SHP77 (cell line): Measurements from ENCODE around the gene CAMTA1.

Source experiments
- DNase-seq, 2 experiments: peaks; one replicate each; lab custom pipeline; 2025; lab: John Stamatoyannopoulos, UW

The CAMTA1 gene

DNA sequence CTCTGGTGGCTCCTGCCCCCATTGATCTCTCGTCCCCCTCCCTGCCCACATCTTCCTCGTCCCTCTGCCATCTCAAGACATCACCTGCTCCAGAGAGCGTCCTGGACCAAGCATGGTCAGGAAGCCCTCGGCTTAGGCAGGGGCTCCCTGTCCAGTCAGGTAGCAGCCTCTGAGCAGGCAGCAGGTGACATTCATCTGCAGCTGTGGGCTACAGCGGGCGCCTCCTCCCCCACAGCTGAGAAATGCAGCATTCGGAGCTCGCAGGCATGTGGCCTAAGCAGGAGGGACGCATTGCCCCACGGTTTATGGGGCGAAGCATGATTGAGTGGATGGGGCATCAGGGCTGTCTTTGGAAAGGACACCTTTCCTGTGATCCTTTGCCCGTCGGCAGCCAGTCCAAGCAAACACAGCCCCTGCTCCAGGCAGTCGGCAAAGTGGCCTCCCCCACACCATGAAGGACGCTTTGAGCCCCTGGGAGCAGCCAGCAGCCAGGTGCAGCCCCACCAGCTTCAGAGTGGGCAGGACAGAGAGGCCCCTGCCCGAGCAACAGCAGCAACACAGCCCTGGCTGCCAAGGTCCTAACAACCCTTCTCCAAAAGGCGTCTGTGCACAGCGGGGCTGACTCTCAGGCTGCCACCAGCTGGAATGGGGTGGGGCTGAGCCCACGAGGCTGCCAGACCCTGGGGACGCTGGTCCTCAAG, 751.8 kb downstream of the CAMTA1 start:
- DNase-seq = peak; percentile 72 to 77

DNA sequence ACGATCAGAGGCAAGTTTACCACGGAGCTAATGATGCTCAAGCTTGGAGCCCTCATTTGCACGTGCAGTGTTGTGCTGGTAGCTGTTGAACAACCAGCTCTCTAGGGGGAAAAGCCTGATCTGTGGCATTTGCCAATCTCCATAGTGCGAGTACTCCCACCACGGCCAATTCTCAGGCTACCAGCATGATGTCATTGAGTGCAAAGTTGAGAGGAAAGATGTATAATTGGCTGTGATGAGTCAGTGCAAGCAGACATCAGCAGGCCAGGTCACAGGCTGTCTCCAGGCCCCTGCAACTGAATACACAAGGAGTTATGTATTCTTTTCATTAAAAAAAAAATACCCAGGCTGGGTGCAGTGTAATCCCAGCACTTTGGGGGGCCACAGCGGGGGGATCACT, 752.8 kb downstream of the CAMTA1 start:
- peak; percentile 54 to 58 for DNase-seq

DNA sequence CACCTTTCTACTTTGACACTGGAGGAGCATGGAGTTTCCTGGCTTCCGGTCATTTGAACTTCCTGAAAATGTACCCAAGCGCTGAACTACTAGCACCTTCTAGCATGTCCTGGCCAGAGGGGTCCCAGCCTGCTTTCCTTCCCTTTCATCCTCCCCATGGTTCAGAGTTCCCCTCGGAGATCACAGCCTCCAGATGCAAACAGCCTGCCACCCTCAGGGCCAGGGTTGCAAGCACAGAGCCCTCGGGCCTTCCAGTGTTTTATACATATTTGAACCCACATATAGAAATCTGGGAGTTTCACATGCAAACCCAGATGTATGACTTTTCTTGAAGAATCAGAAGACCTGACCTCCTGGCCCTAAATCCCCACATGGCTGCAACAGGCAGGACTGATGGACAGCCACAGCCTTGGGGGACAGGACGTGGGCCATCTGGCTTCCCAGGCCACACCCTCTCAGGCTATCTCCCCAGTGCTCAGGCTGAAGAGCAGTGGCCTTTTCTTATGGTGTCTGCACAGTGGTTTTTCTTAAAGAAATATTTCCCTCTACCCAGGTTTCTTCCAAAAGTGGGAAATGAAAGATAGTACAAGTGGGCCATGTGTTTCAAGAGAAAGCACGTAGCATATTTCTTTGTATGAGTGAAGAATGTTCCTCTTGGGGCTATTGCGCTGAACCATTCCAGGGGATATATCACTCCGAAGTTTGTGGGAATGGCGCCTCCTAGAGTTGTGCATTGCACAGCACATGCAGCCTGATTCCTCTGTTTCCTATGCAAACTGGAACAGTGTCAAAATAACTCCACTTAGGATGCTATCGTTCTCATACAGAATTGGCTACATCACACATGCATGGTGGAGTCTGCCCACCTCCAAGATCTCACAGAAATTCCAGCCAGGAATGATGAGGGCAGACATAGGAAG, 753.9 kb downstream of the CAMTA1 start:
- peak; percentile 23 to 32 for DNase-seq

DNA sequence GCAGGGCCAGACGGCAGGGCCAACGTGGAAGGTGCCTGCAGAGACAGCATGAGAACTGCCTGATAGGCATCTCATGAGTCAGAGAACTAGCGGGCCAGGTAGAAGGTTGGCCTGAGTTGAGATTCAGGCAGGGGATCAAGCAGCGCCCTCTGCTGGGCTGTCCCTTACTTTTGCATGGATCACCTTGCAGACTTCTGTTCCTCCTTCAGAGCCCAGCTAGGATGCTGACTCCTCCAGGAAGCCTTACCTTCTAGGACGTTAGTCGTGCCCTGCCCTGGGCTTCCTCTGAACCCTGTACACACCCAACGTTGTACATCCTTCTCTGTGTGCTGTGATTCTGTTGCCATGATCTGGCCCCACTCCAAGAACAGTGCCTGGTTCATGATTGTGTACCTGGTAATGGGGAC, 754.5 kb downstream of the CAMTA1 start:
- peak; percentile 70 to 75 for DNase-seq

DNA sequence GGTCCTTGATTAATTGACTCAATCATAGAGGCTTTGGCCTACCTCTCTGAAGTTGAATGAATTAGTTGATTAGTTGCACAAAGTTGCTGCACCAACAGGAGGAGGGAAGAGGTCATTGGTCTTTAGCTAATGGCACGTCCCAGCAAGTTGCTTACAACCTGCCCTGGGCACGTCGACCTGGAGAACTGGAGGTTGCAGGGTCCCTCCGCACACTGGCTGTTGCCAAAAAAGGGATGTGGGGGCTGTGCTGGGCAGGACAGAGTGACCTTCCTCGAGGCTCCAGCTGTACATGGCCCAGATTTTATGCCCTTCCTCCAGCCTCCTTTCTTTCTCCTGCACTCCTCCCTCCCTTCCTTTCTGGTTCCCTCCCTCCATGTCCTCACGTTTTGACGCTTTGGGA, 755.6 kb downstream of the CAMTA1 start:
- DNase-seq = no peak

DNA sequence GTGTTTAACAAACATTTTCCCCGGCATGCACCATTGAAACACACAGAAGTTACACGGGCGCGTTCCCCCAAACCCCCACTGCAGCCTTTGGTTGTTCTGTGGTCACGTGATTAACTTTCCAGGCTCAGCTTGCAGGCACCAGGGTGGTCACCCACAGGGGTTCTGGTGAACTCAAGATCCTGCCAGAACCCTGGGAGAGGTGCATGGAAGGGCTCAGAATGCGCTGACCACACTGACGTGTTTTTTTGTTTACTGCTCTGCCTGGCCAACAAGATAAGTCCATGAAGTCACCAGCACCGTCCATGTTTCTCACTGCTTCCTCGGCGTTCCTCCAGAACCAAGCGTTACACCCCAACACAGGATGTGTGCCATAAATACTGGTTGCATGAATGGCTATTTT, 756.4 kb downstream of the CAMTA1 start:
- no peak for DNase-seq

DNA sequence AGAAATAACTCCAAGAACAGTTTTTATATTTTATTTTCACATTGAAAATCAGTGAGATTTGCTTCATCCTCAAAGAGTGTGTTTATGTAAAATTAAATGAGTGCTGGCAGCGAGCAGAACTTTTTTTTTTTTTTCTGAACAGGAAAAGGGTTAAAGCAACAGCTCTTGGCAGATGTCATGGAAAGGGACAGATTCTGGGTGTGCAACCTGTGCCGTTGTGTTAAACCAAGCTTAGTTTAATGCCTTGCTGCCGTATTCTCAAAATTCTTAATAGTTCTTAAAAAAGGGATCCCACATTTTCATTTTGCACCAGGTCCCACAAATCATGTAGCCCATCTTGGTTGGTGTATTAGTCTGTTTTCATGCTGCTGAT, 758.5 kb downstream of the CAMTA1 start:
- DNase-seq = no peak

DNA sequence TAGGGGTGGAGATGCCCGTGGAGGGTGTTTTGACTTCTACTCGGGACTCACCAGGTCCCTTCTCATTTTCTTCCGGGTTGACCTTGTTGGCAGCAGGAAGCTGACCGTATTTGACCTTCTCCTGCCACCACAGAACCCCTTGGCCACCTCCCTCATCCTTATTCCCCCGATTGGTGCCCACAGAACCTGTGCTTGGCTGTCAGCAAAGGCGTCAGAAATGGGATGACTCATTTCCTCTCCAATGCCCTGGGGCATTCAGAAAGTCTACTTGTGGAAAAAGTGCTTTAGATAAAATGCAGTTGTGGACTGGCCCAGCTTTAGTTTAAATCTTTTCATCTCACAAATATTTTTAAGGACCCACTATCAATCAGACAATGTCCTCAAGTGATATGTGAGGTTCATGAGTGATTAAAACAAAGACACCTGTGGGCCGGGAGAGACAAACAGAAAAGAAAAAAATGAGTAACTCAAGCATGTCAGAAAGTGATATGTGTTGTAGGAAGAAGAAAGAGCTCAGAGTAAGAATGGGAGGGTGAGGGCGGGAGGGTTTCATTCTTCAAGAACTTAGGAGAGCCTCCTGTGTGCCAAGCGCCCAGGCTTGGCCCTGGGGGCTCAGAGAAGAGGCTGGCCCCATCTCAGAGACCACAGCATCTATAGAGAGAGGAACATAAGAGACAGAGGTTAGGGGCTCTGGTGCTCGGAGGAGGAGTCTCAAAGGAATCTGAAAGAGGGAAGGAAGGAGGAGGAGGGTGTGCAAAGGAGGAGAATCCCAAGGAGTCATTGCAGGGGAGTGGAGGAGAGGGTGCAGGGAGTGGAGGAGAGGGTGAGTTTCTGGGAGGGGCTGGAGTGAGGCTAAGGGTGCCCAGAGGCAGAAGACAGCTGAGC, 764.3 kb downstream of the CAMTA1 start:
- no peak for DNase-seq

DNA sequence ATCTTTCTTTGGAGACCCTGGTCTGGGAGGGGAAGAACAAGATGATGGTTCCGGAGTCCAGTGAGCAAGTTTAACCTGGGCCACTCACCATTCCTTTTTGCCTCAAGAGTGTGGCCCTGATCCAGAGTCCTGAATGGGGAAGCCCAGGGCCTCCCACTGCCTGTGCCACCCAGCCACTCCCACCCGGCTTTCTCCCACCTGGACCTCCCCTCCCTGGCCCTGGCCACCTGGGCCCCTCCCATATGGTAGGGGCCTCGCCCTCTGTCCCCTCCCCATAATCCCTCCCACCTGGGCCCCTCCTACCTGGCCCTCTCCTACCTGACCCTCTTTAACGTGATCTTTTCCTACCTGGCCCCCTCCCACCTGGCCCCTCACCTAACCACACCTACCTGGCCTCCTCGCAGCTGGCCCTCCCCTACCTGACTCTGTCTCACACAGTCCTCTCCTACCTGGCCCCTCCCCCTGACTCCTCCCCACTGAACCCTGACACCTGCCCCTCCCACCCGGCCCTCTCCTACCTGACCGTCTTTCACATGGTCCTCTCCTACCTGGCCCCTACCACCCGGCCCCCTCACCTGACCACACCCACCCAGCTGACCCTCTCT, 765.1 kb downstream of the CAMTA1 start:
- no peak for DNase-seq

DNA sequence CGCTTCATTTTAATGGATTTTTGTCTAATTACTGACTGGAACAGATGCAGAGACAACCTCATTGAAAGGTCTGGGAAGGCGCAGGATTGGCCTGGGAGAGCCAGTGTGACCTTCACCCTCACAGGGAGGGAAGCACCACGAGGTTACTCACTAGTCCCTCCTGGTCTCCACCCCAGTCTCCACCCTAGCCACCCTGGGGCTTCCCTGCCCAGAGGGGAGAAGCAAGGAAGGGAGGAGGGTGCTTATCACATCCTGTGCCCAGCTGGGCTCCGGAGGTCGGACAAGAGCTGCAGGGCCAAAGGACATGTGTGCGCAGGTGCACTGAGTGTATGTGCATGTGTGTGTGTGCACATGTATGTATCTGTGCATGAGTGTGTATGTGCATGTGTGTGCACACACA, 765.7 kb downstream of the CAMTA1 start:
- no peak for DNase-seq

DNA sequence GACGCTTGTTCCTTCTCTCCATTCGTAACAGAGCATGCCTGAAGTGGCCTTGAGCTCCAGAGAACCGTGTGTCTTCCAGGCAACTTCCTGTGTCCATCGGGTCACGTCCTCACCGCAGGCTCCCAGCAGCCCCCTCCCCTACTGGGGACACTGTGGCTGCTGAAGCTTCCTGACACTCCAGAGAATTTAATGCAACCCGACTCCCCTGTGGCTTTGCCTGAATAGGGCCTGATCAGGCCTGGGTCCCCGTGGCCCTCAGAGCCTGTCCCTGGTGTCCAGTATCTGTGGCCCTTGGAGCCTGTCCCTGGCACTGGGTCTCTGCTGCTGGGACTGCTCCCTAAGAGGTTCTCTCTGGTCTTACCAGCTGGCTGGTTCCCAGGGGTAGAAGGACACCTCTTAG, 766.2 kb downstream of the CAMTA1 start:
- DNase-seq = no peak

DNA sequence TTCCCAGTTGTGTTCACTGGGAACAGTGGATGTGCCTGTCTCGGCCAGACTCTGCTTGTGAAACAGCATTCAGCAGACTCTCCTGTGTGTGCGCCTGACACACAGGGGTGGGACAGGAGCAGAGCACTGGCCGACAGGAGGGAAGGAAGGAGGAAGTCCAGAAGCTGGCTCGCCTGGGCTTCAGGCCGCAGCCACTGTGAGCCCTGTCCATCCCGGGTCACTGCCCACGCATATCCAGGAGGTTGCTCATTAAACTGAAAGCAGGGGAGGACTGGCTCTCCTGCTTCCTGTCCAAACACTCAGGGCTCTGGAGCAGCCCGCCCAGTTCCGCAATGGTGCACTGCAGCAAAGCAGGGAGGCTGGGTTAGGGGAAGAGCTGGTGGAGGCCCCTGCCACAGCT, 767.1 kb downstream of the CAMTA1 start:
- DNase-seq = peak in 1 of 2 experiments; percentile 34

DNA sequence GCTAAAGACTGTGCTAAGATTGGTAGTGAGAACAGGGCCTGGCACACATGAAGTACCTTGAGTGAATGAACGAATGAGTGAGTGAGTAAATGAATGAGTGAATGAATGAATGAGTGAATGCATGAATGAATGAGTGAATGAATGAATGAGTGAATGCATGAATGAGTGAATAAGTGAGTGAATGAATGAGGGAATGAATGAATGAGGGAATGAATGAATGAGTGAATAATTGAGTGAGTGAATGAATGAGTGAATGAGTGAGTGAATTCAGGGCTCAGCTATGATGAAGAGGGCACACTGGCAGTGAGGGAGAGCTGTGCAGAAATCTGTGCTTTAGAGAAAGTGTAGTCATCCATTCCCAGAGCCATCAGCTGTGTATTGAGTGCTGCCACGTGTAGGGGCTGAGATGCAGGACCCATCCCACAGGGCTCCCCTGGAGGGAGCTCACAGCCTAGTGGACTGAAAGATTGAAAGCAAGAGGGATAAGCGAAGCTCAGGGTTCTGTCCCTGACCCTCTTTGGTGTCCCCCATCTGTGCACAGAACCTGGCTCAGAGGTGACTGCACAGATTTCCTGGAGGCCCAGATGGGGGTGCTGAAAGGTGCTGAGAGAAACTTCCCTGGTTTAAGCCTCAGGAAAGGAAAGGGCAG, 767.9 kb downstream of the CAMTA1 start:
- DNase-seq = no peak

DNA sequence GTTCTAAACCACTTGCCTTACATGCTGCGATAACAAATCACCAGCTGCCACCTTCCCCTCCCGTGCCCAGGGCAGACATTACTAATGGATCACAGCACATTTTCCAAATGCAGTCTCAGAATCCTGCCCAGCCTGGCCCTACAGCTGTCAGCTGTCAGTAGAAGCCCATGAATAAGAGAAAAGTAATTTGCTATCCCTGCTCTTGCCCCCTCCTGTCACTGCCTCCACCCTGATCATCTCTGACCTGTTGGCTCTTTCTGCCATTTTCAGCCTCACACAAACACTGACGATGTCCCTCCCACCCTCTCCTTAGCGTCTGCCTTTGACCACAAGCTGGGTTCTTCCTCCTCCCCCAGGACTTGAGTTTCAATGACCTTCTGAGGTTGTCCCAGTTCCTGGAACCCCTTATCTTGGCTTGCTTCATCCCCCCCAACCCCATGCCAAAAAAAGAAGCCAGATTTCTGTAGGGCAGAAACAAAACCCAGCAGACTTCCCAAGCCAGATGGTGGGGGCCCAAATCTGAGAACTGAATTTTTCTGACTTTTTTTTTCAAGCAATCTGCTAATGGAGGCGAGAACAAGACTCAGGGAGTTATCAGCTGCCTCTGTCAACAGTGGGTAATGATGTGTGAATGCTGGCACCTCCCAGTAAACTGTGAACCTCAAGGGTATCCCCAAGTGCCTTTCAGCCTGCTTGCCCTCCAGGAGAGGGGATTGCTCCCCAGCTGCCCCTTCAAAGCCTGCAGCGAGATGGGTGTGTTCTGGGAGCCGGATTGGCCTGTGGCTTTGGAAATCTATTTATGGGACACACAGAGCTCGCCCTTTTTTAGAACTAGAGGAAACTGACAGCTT, 769.4 kb downstream of the CAMTA1 start:
- no peak for DNase-seq

DNA sequence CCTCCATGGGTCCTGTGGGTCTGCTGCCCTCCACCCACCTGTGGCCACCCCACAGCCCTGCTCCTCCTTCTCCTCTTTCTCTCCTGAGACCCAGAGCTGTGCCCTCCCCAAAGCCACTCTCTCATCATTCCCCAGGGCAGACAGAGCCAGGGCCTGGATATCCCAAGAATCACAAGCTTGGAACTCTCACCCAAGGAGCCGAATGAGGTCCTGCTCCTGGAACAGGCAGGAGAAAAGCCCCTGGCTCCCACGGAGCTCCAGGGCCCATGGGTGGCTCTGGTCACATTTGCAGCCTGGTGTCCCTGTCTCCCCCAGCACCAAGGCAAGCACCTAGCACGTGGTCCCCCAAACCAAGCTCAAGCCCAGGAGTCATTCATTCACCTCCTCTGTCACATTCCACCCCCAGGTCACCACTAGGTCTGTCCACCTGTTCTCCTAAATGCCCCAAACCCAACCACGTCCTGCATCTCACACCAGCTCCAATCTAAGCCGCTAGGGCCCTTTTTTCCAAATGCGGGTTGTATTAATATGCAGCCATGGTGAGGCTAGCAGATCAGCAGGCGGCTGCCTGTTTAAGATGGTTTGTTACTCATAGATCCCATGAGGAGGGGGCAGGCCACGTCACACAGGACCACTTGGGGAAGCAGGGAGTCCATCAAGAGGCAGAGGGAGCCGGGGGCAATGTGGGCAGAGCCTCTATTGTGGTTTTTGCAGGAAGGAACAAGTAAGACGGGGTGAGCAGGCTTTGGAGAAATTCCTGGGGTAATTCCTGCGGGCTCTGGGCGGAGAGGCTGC, 770.3 kb downstream of the CAMTA1 start:
- DNase-seq = no peak

DNA sequence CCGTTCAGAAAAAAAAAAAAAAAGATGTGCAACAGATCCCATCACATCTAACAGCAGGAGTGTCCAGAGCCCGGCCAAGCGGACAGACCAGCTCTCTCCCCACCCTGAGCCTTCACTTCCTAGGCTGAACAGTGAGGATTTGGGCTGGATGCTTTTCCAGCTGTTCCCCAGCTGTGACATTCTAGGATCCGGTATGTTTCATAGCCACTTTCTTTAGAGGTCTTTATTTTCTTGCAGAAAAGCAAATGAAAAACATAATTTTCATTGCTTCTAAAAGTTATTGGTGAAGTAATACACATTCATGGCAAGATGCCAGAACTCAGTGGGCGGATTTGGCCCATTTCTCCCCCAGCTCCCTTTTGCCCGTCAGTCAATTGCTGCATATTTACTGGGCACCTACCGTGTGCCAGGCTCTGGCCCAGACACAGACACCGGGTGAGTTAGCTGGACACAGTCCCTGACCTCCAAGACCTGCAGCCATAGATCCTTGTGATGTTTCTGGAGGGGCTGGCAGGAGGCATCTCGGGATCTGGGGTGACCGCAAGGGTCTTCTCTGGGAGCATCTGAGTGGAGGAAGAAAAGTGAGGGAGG, 772.1 kb downstream of the CAMTA1 start:
- no peak for DNase-seq

DNA sequence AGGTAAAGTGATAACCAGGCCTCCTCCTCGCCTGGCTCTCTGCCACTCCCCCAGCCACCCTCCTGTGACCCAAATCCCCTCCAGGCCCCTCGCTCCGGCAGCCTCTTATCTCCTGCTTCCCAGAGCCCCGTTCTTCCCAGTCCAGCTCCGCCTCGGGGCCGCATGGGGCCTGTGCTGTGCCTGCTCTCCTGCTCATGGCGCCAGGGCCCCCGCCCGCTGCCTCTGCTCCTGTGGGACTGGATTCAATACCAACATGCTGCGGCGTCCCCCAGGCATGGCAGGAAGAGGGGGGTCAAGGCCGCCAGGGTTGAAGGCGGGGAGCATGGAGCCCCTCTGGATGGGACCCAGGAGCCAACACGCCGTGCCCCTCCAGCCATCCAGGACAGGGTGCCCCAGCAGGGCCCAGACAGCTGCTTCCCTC, 772.8 kb downstream of the CAMTA1 start:
- no peak for DNase-seq

DNA sequence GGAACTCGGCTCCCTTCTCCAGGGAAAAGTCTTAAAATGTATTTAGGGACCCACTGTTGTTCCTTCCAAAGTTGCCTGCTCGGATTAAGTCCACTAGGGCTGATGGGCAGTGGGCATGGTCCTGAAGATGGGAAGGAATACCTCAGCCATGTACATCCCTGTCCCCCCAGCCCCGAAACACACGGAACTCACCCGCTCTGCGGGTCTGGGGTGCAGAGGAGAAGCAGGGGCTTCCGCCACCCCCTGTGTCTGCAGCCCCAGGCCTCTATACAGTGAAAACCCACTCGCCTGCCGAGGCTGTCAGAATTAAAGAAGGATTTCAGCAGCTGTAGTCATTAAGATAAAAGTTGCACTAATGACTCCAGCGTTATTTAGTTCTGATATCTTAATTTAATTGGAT, 773.2 kb downstream of the CAMTA1 start:
- DNase-seq = no peak
